HUES64 (cell line): Measurements from ENCODE around the gene METTL22. TPM values are rescaled to one million over a fixed set of nuclear protein-coding genes. Genes with fewer than 3 reads are reported as not detected.

Experiments used
- H3K27ac ChIP-seq: 2 replicates; pipeline ENCODE4 v1.7.0; 2013; ENCODE audit warnings: low read depth, low read length, inconsistent platforms
- H3K27me3 ChIP-seq: 2 replicates; pipeline ENCODE4 v1.6.1; 2013; ENCODE audit warnings: mild to moderate bottlenecking, low read length; ENCODE audit not compliant: insufficient read depth
- H3K36me3 ChIP-seq: 2 replicates; pipeline ENCODE4 v1.6.1; 2013; ENCODE audit warnings: mild to moderate bottlenecking, low read length; ENCODE audit not compliant: insufficient read depth
- H3K4me1 ChIP-seq: 2 replicates; pipeline ENCODE4 v1.6.1; 2013; ENCODE audit warnings: mild to moderate bottlenecking, low read length, moderate library complexity; ENCODE audit not compliant: insufficient read depth
- H3K4me3 ChIP-seq: 2 replicates; pipeline ENCODE4 v1.5.1; 2013; ENCODE audit warnings: mild to moderate bottlenecking, low read length, moderate library complexity
- H3K9ac ChIP-seq: 2 replicates; pipeline ENCODE4 v1.6.1; 2013; ENCODE audit warnings: mild to moderate bottlenecking, low read depth, low read length
- H3K9me3 ChIP-seq: 2 replicates; pipeline ENCODE4 v1.6.1; 2013; ENCODE audit warnings: low read depth, low read length; ENCODE audit not compliant: insufficient read depth
- WGBS: fragments of 150-250, 120-280 bp; methylation state at CpG from one replicate; pipeline ENCODE4 v1.1.7; 2013; ENCODE audit warnings: missing lambda C conversion rate; 5-methylcytosine and 5-hydroxymethylcytosine counted together
- polyA plus RNA-seq, 2 experiments: library from polyadenylated mRNA; stranded (reverse); fragments of 50-300 nt; gene quantifications; one replicate each; pipeline ENCODE4 v1.2.3, GENCODE V29; 2013

Gene METTL22
- polyA plus RNA-seq (2013, experiment 1 of 2), result 23.5 TPM
- 22.7 TPM for polyA plus RNA-seq (2013, experiment 2 of 2)

- H3K9ac ChIP-seq, result peak within 1 kb of the TSS; percentile 98
- peaks cover 2% of the 10 kb centered on the region; the same call in 1 of the 2 replicates for H3K4me1 ChIP-seq
- peak within 1 kb of the TSS; percentile 75 for H3K27ac ChIP-seq
- H3K27me3 ChIP-seq, result no peaks in the 10 kb centered on the region
- H3K4me3 ChIP-seq, result peak within 1 kb of the TSS; percentile 94
- under 1% methylated on average over 51 of the region's 51 CpGs for WGBS
- H3K9me3 ChIP-seq, result no peaks in the 10 kb centered on the region
- peaks cover 32% of the 10 kb centered on the region for H3K36me3 ChIP-seq
Observed at GRCh38 chr16:8621572-8622314, at the start of gene METTL22. Gene METTL22 (plus strand): TSS chr16:8621698. CDS start chr16:8625666, 3,968 bp downstream.

GRCh38 chr16:8572063-8572918 lies 49.2 kb upstream of the METTL22 start:
- H3K36me3 ChIP-seq, result no peaks in the 10 kb centered on the region
- H3K4me1 ChIP-seq, result peaks cover 23% of the 10 kb centered on the region
- H3K4me3 ChIP-seq, result no peak overlapping the region
- no peak overlapping the region; the same call in 1 of the 2 replicates for H3K27ac ChIP-seq
- H3K9me3 ChIP-seq, result no peaks in the 10 kb centered on the region
- H3K9ac ChIP-seq, result no peak overlapping the region
- 84% methylated on average over 10 of the region's 11 CpGs for WGBS
- H3K27me3 ChIP-seq, result no peaks in the 10 kb centered on the region

- Histone ChIP-seq H3K36me3 (no peaks in the 10 kb centered on the region), H3K27me3 (no peaks in the 10 kb centered on the region), H3K27ac (peak overlapping the region; percentile 61; the same call in 1 of the 2 replicates), H3K9me3 (no peaks in the 10 kb centered on the region), H3K4me1 (peaks cover 23% of the 10 kb centered on the region), H3K4me3 (no peak overlapping the region), H3K9ac (peak overlapping the region; percentile 48)
- 47% methylated on average over 7 of the region's 7 CpGs for WGBS
Observed at GRCh38 chr16:8572919-8573724, 48.4 kb upstream of the METTL22 start.

GRCh38 chr16:8575399-8575798 lies 46.1 kb upstream of the METTL22 start:
- Histone ChIP-seq H3K36me3 (no peaks in the 10 kb centered on the region), H3K4me1 (peaks cover 15% of the 10 kb centered on the region), H3K4me3 (no peak overlapping the region), H3K27me3 (no peaks in the 10 kb centered on the region), H3K9ac (no peak overlapping the region), H3K9me3 (no peaks in the 10 kb centered on the region), H3K27ac (no peak overlapping the region)
- WGBS, result 88% methylated on average over 2 of the region's 2 CpGs

- peaks cover 8% of the 10 kb centered on the region; the same call in 1 of the 2 replicates for H3K4me1 ChIP-seq
- H3K27ac ChIP-seq, result no peak overlapping the region
- no peaks in the 10 kb centered on the region for H3K36me3 ChIP-seq
- no peak overlapping the region for H3K9ac ChIP-seq
- no peaks in the 10 kb centered on the region for H3K9me3 ChIP-seq
- WGBS, result 91% methylated on average over 4 of the region's 4 CpGs
- no peaks in the 10 kb centered on the region for H3K27me3 ChIP-seq
- H3K4me3 ChIP-seq, result no peak overlapping the region
Observed at GRCh38 chr16:8576141-8577004, 45.1 kb upstream of the METTL22 start.

- no peak overlapping the region for H3K27ac ChIP-seq
- no peaks in the 10 kb centered on the region for H3K9me3 ChIP-seq
- no peak overlapping the region for H3K4me3 ChIP-seq
- WGBS, result 91% methylated on average over 10 of the region's 10 CpGs
- no peak overlapping the region for H3K9ac ChIP-seq
- 0 out of 2 replicates have a peak, but pooled peaks cover 2% of the 10 kb centered on the region for H3K4me1 ChIP-seq
- no peaks in the 10 kb centered on the region for H3K36me3 ChIP-seq
- H3K27me3 ChIP-seq, result no peaks in the 10 kb centered on the region
Observed at GRCh38 chr16:8577678-8578304, 43.7 kb upstream of the METTL22 start.

- WGBS, result 88% methylated on average over 9 of the region's 9 CpGs
- H3K27me3 ChIP-seq, result no peaks in the 10 kb centered on the region
- H3K9me3 ChIP-seq, result no peaks in the 10 kb centered on the region
- H3K9ac ChIP-seq, result no peak overlapping the region
- H3K36me3 ChIP-seq, result no peaks in the 10 kb centered on the region
- H3K4me1 ChIP-seq, result no peaks in the 10 kb centered on the region; the same call in 1 of the 2 replicates
- H3K27ac ChIP-seq, result no peak overlapping the region
- no peak overlapping the region for H3K4me3 ChIP-seq
Observed at GRCh38 chr16:8579559-8579958, 41.9 kb upstream of the METTL22 start.

GRCh38 chr16:8581831-8582580 lies 39.5 kb upstream of the METTL22 start:
- peaks cover 9% of the 10 kb centered on the region for H3K27me3 ChIP-seq
- WGBS, result 80% methylated on average over 6 of the region's 6 CpGs
- no peak overlapping the region for H3K4me3 ChIP-seq
- H3K9ac ChIP-seq, result no peak overlapping the region
- H3K27ac ChIP-seq, result no peak overlapping the region
- H3K36me3 ChIP-seq, result no peaks in the 10 kb centered on the region
- H3K4me1 ChIP-seq, result no peaks in the 10 kb centered on the region; the same call in 1 of the 2 replicates
- H3K9me3 ChIP-seq, result no peaks in the 10 kb centered on the region

GRCh38 chr16:8583199-8583598 lies 38.3 kb upstream of the METTL22 start:
- Histone ChIP-seq H3K36me3 (no peaks in the 10 kb centered on the region), H3K9ac (no peak overlapping the region), H3K9me3 (no peaks in the 10 kb centered on the region), H3K27ac (no peak overlapping the region), H3K4me3 (no peak overlapping the region), H3K4me1 (peaks cover under 1% of the 10 kb centered on the region; the same call in 1 of the 2 replicates), H3K27me3 (peaks cover 21% of the 10 kb centered on the region)
- WGBS, result 93% methylated on average over 3 of the region's 3 CpGs
